T-helper 9 cell (primary cell): ENCODE data around the gene SMIM13.
A peak's percentile ranks its signal among the peaks of the same experiment; 100 is the strongest.

Experiments
- DNase-seq: peaks from one replicate; pipeline ENCODE4 v3.0.0-alpha.2; 2020

Gene SMIM13

DNA sequence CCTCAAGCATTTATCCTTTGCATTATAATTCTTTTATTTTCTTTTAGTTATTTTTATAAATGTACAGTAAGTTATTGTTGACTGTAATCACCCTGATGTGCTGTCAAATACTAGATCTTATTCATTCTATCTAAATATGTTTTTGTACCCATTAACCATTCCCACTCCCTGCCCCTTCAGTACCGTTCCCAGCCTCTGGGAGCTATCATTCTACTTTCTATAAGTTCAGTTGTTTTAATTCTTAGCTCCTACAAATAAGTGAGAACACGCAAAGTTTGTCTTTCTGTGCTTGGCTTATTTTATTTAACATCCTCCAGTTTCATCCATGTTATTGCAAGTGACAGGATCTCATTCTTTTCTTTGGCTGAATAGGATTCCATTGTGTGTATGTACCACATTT, 30.3 kb downstream of the SMIM13 start:
- DNase-seq: no peak

DNA sequence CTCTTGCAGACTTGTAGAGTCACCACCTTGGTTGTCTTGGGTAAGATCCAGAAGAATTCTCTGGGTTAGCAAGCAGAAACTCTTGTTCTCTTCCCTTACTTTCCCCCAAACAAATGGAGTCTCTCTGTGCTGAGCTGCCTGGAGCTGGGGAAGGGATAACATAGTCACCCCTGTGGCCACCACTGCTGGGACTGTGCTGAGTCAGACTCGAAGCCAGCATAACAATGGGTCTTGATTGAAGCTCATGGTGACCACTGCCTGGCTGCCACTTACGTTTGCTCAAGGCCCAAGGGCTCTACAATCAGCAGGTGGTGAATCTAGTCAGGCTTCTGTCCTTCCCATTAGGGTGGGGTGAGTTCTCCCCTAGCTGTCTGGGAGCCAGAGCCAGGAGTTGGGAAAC, 33.2 kb downstream of the SMIM13 start:
- no peak for DNase-seq

GRCh38 chr6:11128608-11129007, 35.0 kb downstream of the SMIM13 start:
- DNase-seq: no peak

- no peak for DNase-seq
These were observed 36.4 kb downstream of the SMIM13 start for GRCh38 chr6:11129908-11130565.

GRCh38 chr6:11130605-11131004, 37.0 kb downstream of the SMIM13 start:
- no peak for DNase-seq

DNA sequence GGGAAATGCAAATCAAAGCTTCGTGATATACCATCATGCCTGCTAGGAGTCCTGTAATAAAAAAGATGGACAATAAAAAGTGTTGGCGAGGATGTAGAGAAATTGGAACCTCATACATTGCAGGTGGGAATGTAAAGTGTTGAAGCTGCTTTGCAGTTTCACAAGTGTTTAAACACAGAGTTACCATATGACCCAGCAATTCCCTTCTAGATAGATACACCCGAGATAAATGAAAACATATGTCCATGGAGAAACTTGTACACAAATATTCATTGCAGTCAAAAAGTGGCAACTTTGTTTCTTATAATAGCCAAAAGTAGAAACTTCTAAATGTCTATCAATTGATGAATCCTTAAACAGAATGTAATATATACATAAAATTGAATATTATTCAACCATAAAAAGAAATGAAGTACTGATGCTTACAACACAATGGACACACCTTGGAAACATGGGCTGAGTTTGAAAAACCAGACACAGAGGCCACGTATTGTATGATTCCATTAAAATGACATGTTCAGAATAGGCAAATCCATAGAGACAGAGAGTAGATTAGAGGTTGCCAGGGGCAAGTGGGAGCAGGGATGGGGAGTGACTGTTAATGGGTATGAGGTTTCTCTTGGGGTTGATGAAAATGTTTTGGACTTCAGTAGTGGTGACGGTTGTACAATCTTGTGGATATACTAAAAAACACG, 38.7 kb downstream of the SMIM13 start:
- DNase-seq: no peak

GRCh38 chr6:11133281-11133680, 39.6 kb downstream of the SMIM13 start:
- no peak for DNase-seq

GRCh38 chr6:11136809-11137208, 43.2 kb downstream of the SMIM13 start:
- DNase-seq: no peak

DNA sequence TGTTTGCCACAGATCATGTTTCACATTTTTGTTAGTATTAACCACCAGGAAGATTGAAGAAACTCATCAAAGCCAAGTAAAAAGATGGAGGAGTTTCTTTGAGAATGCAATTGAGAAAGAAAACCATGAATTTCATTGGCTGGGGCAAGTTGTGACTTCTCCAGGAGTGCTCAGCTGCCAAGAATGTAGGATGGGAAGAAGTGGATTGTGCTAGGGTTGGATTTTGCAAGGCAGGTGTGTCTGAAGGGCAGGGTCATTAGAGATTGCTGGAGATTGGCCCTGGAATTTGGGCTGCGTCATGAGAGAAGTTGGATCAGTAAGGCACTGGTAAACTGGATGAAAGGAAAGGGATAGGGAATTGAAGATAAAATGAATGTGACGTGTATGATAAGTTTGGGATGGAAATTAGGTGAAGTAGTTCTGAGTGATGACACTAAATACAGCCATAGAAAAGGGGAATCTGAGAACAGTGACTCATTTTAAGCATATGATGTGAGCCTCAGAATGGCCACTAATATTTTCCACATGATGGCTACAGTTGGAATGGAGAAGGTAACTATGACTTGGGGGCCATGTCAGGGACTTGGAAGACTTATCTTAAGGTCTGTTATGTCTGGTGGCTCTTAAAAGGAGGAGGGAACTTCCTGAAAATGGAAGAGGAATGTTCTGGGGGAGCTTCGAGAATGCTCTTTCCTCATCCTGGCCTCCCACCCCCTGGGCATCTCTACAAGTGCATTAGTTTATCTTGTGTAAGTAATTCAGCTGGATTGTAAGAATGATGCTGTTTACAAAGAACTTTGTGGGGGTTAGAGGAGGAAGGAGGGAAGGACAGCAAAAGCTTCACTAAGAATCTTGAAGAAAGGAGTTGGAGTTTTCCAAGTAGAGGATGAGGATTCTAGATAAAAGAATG, 45.7 kb downstream of the SMIM13 start:
- DNase-seq: no peak

GRCh38 chr6:11140056-11140455, 46.4 kb downstream of the SMIM13 start:
- no peak for DNase-seq

GRCh38 chr6:11141295-11141694, 47.7 kb downstream of the SMIM13 start:
- DNase-seq: no peak

DNA sequence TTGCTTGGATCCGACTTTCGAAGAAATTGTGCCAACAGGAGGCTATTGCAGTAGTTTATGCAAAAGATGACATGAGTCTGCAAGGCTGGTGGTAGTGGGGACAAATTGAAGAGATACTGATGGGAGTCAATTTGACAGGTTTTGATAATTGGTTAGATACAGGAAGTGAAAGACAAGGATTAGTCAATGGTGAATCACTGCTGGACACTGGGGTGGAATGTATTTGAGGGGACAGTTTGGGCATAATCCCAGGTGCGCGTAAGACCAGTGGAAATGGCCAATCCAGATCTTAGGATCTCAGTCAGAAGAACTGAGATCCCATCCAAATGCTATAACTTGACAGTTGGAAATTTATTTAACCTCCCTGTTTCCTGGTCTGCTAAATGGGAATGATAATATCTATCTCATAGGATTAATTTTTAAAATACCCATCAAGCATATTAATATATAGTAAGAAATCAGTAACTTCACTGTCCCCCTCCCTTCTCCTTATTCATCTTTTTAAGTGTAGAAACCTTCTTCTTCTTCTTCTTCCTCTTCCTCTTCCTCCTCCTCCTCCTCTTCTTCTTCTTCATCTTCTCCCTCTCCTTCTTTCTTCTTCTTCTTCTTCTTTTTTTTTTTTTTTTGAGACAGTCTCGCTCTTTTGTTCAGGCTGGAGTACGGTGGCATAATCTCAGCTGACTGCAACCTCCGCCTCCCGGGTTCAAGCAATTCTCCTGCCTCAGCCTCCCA, 48.8 kb downstream of the SMIM13 start:
- no peak for DNase-seq

- DNase-seq: no peak
These were observed 50.0 kb downstream of the SMIM13 start for GRCh38 chr6:11143394-11144371.

DNA sequence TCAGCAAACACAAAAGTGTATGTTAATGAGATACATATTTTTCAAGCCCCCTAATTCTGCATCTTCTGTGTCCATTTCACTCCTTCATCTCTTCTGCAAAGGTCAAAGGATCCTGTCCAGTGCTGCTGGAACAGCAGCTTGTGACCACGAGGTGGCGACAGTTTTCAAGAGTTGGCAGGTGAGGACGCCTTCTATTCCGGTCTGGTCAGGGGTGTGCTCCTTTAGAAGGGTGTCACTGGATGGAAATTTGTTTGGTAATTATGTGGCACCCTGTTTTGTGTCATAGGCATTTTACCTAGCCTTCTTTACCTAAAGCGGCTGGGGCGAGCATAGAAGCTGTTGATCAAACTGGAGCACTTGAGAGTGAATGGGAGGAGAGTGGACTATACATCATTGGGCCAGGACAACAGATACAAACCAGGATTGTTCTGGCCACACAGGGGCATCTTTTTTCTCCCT, 50.8 kb downstream of the SMIM13 start:
- DNase-seq: peak; percentile 68

GRCh38 chr6:11146117-11146826, 52.6 kb downstream of the SMIM13 start:
- no peak for DNase-seq

GRCh38 chr6:11149551-11149950, 55.9 kb downstream of the SMIM13 start:
- no peak for DNase-seq

DNA sequence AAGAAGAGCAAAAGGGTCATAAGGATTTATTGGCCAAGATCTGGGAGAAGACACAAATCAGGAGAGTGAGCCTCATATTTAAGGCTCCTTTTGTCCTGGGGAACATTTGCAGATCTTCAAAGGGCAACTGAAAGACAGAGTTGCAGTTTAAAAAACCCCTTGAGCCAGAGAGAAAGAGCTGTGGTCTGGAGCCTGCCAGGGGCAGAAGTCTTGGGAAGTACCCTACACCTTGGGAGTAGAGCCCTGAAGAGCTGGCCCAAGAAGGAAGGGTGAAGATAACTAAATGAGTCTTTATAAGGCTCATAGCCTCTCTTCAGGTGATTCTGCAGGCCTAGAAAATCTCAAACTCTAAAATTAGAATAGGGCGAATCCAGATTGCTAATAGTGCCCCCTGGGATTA, 57.9 kb downstream of the SMIM13 start:
- no peak for DNase-seq

- no peak for DNase-seq
These were observed 58.9 kb downstream of the SMIM13 start for GRCh38 chr6:11152581-11152980.

DNA sequence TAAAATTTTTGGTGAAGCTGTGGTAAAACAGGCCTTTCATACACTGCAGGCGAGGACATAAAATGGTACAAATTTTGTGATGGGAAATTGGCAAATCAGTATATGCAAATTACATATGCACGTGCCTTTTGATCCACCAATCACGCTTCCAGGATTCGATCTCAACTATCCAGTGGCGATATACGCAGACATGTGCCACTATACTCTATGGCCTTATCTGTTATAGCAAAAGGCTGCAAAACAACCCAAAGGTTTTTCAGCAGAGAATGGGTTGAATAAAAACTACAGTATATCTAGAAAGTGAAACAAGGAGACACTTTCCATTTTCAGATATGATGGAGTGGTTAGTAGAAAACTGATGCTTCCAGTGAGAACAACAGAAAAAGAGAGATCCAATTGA, 59.8 kb downstream of the SMIM13 start:
- DNase-seq: no peak

- no peak for DNase-seq
These were observed 62.0 kb downstream of the SMIM13 start for GRCh38 chr6:11155589-11155988.

DNA sequence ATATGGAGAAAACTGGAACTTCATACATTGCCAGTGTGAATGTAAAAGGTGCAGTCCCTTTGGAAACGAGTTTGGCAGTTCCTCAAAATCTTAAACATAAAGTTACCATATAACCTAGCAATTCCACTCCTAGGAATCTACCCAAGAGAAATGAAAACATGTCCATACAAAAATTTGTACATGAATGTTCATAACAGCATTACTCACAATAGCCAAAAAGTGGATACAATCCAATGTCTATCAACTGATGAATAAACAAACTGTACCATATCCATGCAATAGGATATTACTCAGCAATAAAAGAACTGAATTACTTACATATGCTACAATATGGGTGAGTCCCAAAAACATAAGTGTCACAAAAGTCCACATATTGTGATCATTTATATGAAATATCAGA, 66.6 kb downstream of the SMIM13 start:
- DNase-seq: no peak
